NCI-H1436 treated with DMSO at 0.1 percent for 48 hours (cell line): Measurements from ENCODE around the gene SETX.
"Not testable (repeated sequence)": the region's sequence is repeated elsewhere in the genome, so short reads cannot be mapped to it uniquely, and the experiment has no call there.

Experiments used
- DNase-seq: peaks from one replicate; lab custom pipeline; 2025; lab: John Stamatoyannopoulos, UW

The SETX gene

GRCh38 chr9:132354637-132355355 is at the start of gene SETX:
Gene SETX, minus strand, starts transcription at chr9:132354986. Its CDS starts 5,558 bp downstream, at chr9:132349428.
- DNase-seq, result peak; percentile 84

- no peak for DNase-seq
These were observed 49.6 kb upstream of the SETX start for GRCh38 chr9:132404228-132404881.

- no peak for DNase-seq
These were observed 47.0 kb upstream of the SETX start for GRCh38 chr9:132401824-132402223.

- no peak for DNase-seq
These were observed 40.8 kb upstream of the SETX start for GRCh38 chr9:132395560-132395959.

- DNase-seq, result no peak
These were observed 36.7 kb upstream of the SETX start for GRCh38 chr9:132391449-132391848.

- no peak for DNase-seq
These were observed 36.2 kb upstream of the SETX start for GRCh38 chr9:132390966-132391365.

GRCh38 chr9:132387133-132387532 is 32.3 kb upstream of the SETX start:
- DNase-seq, result no peak

- no peak for DNase-seq
These were observed 29.6 kb upstream of the SETX start for GRCh38 chr9:132384376-132384775.

GRCh38 chr9:132383462-132383883 is 28.7 kb upstream of the SETX start:
- no peak for DNase-seq

- DNase-seq, result no peak
These were observed 27.3 kb upstream of the SETX start for GRCh38 chr9:132381966-132382541.

- not testable (repeated sequence) for DNase-seq
These were observed 23.6 kb upstream of the SETX start for GRCh38 chr9:132378416-132378815.

- DNase-seq, result not testable (repeated sequence)
These were observed 23.0 kb upstream of the SETX start for GRCh38 chr9:132377769-132378168.

GRCh38 chr9:132372177-132373095 is 17.6 kb upstream of the SETX start:
- DNase-seq, result no peak

GRCh38 chr9:132370592-132370991 is 15.8 kb upstream of the SETX start:
- DNase-seq, result no peak

GRCh38 chr9:132369421-132369820 is 14.6 kb upstream of the SETX start:
- DNase-seq, result no peak

- DNase-seq, result no peak
These were observed 13.0 kb upstream of the SETX start for GRCh38 chr9:132367613-132368313.

GRCh38 chr9:132366481-132366880 is 11.7 kb upstream of the SETX start:
- DNase-seq, result no peak

- no peak for DNase-seq
These were observed 11.2 kb upstream of the SETX start for GRCh38 chr9:132365986-132366385.

- no peak for DNase-seq
These were observed 9.3 kb upstream of the SETX start for GRCh38 chr9:132364068-132364467.

GRCh38 chr9:132357764-132358163 is 3.0 kb upstream of the SETX start:
- DNase-seq, result no peak

- no peak for DNase-seq
These were observed 1.6 kb upstream of the SETX start for GRCh38 chr9:132356324-132356924.
